Lung (tissue), 12 donors: Measurements from ENCODE around the gene FRRS1. TPM values are rescaled to one million over a fixed set of nuclear protein-coding genes. Genes with fewer than 3 reads are reported as not detected.

Source experiments
- ATAC-seq: fragments of 200-7000 bp; cut with Tn5 transposase; one replicate; pipeline ENCODE4 v1.9.1; 2020; ENCODE audit warnings: moderate number of reproducible peaks; ENCODE audit not compliant: insufficient read depth, low FRiP score
- DNase-seq, 3 donors: peaks; one replicate each; pipeline ENCODE4 v3.0.0-alpha.2; 2013 to 2017
- H3K27ac ChIP-seq, 2 donors: one replicate each; pipeline ENCODE4 v1.5.1; 2013; ENCODE audit warnings: mild to moderate bottlenecking in 2 of 2, moderate library complexity in 2 of 2, control low read depth in 1 of 2, inconsistent platforms in 1 of 2, low read depth in 1 of 2, low read length in 1 of 2
- H3K27me3 ChIP-seq, 3 donors: one replicate each; pipeline ENCODE4 v1.5.1; 2013; ENCODE audit warnings: low read length in 2 of 3; ENCODE audit not compliant: control insufficient read depth in 3 of 3, insufficient read depth in 3 of 3
- H3K36me3 ChIP-seq, 4 donors: one replicate each; pipeline ENCODE4 v1.5.1; 2013; ENCODE audit warnings: low read length in 4 of 4, mild to moderate bottlenecking in 1 of 4, moderate library complexity in 1 of 4; ENCODE audit not compliant: control insufficient read depth in 4 of 4, insufficient read depth in 4 of 4
- H3K4me1 ChIP-seq, 5 donors: one replicate each; pipeline ENCODE4 v1.5.1; 2013; ENCODE audit warnings: low read length in 5 of 5, mild to moderate bottlenecking in 2 of 5, moderate library complexity in 1 of 5; ENCODE audit not compliant: control insufficient read depth in 5 of 5, insufficient read depth in 5 of 5
- H3K4me3 ChIP-seq: one replicate; pipeline ENCODE4 v1.5.1; 2013; ENCODE audit warnings: mild to moderate bottlenecking, control low read depth, moderate library complexity
- H3K9ac ChIP-seq, 2 donors: one replicate each; pipeline ENCODE4 v1.5.1; 2013; ENCODE audit warnings: low read length in 2 of 2, control low read depth in 1 of 2; ENCODE audit not compliant: insufficient read depth in 1 of 2
- H3K9me3 ChIP-seq, 4 donors: one replicate each; pipeline ENCODE4 v1.5.1; 2013; ENCODE audit warnings: low read length in 3 of 4, mild to moderate bottlenecking in 1 of 4, moderate library complexity in 1 of 4; ENCODE audit not compliant: control insufficient read depth in 4 of 4, insufficient read depth in 3 of 4
- WGBS, 2 donors: extraction: QIAGEN DNeasy Blood & Tissue Kit; methylation state at CpG; one replicate each; pipeline ENCODE4 v1.1.7; 2013; 5-methylcytosine and 5-hydroxymethylcytosine counted together
- polyA plus RNA-seq, 2 donors: library from polyadenylated mRNA; stranded (reverse); fragments of 200-250 nt; gene quantifications; one replicate each; pipeline ENCODE4 v1.2.1, GENCODE V29; 2013
- total RNA-seq, 2 donors: library from RNA; depleted of rRNA in 1 of 2; stranded (reverse); fragments of >200 nt in 1 of 2; gene quantifications; one replicate each; pipeline ENCODE4 v1.2.1, GENCODE V29; 2014 to 2021
- TF ChIP-seq, protein P1 (sequence below): IDR thresholded peaks from 2 replicates; pipeline ENCODE4 v1.5.1; 2012; ENCODE audit warnings: mild to moderate bottlenecking; ENCODE audit errors: control extremely low read depth, extremely low read depth
- donor health status: control.
- donor health status: control.
- donor health status: Bipolar disorder and iron deficiency.
- donor health status: healthy.
- donor health status: DM: yes; HTN: yes; CAD: no.

Gene FRRS1
- total and polyA plus RNA-seq, 4 donors: 0.67 to 12.1 (median 7.4) TPM

DNA sequence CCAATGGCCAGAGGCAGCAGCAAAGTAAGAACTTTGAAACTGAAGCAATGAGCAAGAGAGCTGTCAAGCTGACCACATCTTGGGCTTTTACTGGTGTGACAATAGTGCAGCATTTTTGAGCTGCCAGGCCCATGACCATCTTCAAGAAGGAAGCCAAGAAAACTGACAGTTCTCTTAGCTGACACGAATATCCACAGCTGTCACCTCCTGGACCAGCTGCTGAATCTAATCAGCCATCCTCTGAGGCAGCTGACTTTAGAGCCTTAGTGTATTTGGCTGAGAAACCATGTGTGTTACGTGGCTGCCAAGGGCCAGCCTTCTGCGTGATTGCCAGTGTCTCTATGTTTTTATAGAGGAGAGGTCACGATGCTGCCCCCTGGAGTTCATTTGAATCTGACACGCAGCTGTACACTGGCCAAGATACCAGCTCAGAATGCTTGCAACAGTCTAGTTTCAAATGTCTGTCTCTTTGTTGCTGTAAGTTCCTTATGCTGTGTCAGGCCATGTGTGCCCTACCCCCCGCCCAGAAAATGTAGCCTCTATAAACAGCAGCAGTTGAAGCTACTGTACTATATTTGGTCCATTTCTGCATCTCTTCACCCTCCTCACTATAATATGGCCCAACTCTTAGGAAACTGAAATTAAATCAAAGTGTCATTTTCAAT, 80.8 kb downstream of the FRRS1 start:
- DNase-seq: peak; percentile 85 to 91 (median 89)
- peak; percentile 82 for ATAC-seq
- H3K27ac ChIP-seq: peak overlapping the region in 1 of 2 donors; percentile 81
- 22 to 43% methylated on average over 6 of the region's 6 CpGs for whole genome bisulfite sequencing, 2 donors
- no peak overlapping the region for H3K4me3 ChIP-seq
- no peaks in the 10 kb centered on the region for H3K27me3 ChIP-seq
- H3K9me3 ChIP-seq: no peaks in the 10 kb centered on the region
- TF ChIP-seq, protein P1, sequence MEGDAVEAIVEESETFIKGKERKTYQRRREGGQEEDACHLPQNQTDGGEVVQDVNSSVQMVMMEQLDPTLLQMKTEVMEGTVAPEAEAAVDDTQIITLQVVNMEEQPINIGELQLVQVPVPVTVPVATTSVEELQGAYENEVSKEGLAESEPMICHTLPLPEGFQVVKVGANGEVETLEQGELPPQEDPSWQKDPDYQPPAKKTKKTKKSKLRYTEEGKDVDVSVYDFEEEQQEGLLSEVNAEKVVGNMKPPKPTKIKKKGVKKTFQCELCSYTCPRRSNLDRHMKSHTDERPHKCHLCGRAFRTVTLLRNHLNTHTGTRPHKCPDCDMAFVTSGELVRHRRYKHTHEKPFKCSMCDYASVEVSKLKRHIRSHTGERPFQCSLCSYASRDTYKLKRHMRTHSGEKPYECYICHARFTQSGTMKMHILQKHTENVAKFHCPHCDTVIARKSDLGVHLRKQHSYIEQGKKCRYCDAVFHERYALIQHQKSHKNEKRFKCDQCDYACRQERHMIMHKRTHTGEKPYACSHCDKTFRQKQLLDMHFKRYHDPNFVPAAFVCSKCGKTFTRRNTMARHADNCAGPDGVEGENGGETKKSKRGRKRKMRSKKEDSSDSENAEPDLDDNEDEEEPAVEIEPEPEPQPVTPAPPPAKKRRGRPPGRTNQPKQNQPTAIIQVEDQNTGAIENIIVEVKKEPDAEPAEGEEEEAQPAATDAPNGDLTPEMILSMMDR: no peak
- H3K9ac ChIP-seq: no peak overlapping the region
- H3K36me3 ChIP-seq: peaks cover 0 to 31% (median 0%) of the 10 kb centered on the region in 4 donors
- peaks cover 0 to 17% (median 5%) of the 10 kb centered on the region in 5 donors for H3K4me1 ChIP-seq

DNA sequence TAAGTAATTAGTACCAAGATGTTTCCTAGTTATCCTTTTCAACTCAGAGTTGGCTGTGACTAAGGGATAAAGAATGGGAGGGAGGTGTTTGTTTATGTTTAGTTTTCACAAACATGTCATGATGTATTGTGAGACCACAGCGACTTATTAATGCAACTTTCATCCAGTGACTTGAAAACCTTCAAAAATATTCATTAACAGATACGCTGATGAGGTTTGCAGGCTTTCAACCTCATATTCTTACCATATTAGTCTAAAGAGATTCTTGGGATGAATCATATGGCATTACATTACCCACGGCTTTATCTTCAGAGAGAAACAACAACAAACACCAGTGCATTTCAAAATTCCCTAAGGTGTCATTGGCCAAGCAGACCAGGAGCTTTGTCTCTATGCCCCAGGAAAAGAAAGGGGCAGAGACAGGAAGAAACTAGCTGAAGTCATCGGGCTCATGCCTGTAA, 84.1 kb downstream of the FRRS1 start:
- no peak for DNase-seq
- 70% methylated on average over 4 of the region's 4 CpGs for WGBS, 2 donors
- H3K36me3 ChIP-seq: peaks cover 0 to 10% (median 0%) of the 10 kb centered on the region in 4 donors
- no peaks in the 10 kb centered on the region for H3K27me3 ChIP-seq
- no peaks in the 10 kb centered on the region for H3K9me3 ChIP-seq
- H3K27ac ChIP-seq: no peak overlapping the region
- H3K4me1 ChIP-seq: peaks cover 0 to 29% (median 5%) of the 10 kb centered on the region in 5 donors
- TF ChIP-seq, protein P1: no peak
- no peak overlapping the region for H3K9ac ChIP-seq
- no peak overlapping the region for H3K4me3 ChIP-seq
- ATAC-seq: no peak

DNA sequence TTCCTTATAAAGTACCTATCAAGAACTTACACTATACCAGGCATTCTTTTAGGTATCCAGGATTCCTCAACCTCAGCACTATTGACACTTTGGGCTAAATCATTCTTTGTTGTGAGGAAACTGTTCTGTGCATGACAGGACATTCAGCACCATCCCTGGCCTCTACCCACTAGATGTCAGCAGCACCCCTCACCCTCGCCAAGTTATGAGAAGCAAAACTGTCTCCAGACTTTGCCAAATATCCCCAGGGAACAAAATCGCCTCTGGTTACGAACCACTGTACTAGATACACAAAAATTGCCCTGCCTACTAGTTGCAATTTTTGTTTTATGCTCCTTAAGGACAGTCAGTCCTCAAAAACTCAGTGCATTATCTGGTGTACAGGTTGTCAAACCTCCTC, 84.9 kb downstream of the FRRS1 start:
- ATAC-seq: no peak
- WGBS, 2 donors: 74 to 80% methylated on average over 3 of the region's 3 CpGs
- no peak overlapping the region for H3K4me3 ChIP-seq

More for the DNA sequence above, 84.9 kb downstream of the FRRS1 start:
- Histone ChIP-seq H3K9me3 (no peaks in the 10 kb centered on the region), H3K36me3 (peaks cover 0 to 7% (median 0%) of the 10 kb centered on the region in 4 donors), H3K4me1 (peaks cover 0 to 29% (median 5%) of the 10 kb centered on the region in 5 donors), H3K9ac (no peak overlapping the region), H3K27ac (peak overlapping the region in 1 of 2 donors; percentile 43), H3K27me3 (no peaks in the 10 kb centered on the region)
- no peak for DNase-seq
- TF ChIP-seq, protein P1: no peak
